DND-41 (cell line): Measurements from ENCODE around the gene PI16.

Source experiments
- ATAC-seq: fragments of 200-7000 bp; cut with Tn5 transposase; 3 replicates; pipeline ENCODE4 v1.9.1; 2021; ENCODE audit warnings: low read depth; ENCODE audit not compliant: insufficient read depth
- DNase-seq: peaks from one replicate; pipeline ENCODE4 v3.0.0-alpha.2; 2020
- H2AFZ ChIP-seq: 2 replicates; pipeline ENCODE4 v1.6.0; 2012; ENCODE audit warnings: low read depth, low read length
- H3K27ac ChIP-seq: 2 replicates; pipeline ENCODE4 v1.5.1; 2012; ENCODE audit warnings: low read length, inconsistent platforms
- H3K27me3 ChIP-seq: fragments of 200-600 bp; sonication (generic); 2 replicates; pipeline ENCODE4 v1.6.0; 2012; ENCODE audit warnings: low read length, mild to moderate bottlenecking, inconsistent platforms; ENCODE audit not compliant: insufficient read depth, poor library complexity
- H3K36me3 ChIP-seq: 2 replicates; pipeline ENCODE4 v1.5.1; 2012; ENCODE audit warnings: low read length, inconsistent platforms; ENCODE audit not compliant: insufficient read depth
- H3K4me1 ChIP-seq: 2 replicates; pipeline ENCODE4 v1.5.1; 2012; ENCODE audit warnings: mild to moderate bottlenecking, low read length; ENCODE audit not compliant: insufficient read depth
- H3K4me2 ChIP-seq: 2 replicates; pipeline ENCODE4 v1.6.0; 2012; ENCODE audit warnings: mild to moderate bottlenecking, moderate library complexity, low read length, inconsistent platforms; ENCODE audit not compliant: insufficient read depth
- H3K4me3 ChIP-seq, 2 experiments: fragments of 200-600 bp in 1 of 2; shearing (Covaris generic) in 1 of 2; 2 replicates each; pipeline ENCODE4 v1.5.1; 2012 to 2016; ENCODE audit warnings: inconsistent platforms in 2 of 2, low read length in 2 of 2, mild to moderate bottlenecking in 2 of 2, low read depth in 1 of 2, moderate library complexity in 1 of 2
- H3K79me2 ChIP-seq: 2 replicates; pipeline ENCODE4 v1.6.0; 2012; ENCODE audit warnings: low read length, inconsistent platforms; ENCODE audit not compliant: insufficient read depth
- H3K9ac ChIP-seq: 2 replicates; pipeline ENCODE4 v1.6.0; 2012; ENCODE audit warnings: low read depth, mild to moderate bottlenecking, inconsistent platforms, low read length, moderate library complexity
- H3K9me3 ChIP-seq: 2 replicates; pipeline ENCODE4 v1.5.1; 2012; ENCODE audit warnings: low read length, moderate library complexity, mild to moderate bottlenecking, inconsistent platforms; ENCODE audit not compliant: insufficient read depth, severe bottlenecking
- H4K20me1 ChIP-seq: 2 replicates; pipeline ENCODE4 v1.6.0; 2012; ENCODE audit warnings: low read length; ENCODE audit not compliant: insufficient read depth
- CTCF ChIP-seq: IDR thresholded peaks from 2 replicates; pipeline ENCODE4 v1.5.1; 2012; ENCODE audit warnings: borderline replicate concordance, low read length, moderate library complexity, mild to moderate bottlenecking; ENCODE audit not compliant: poor library complexity, severe bottlenecking; ENCODE audit errors: extremely low read depth
- EZH2 ChIP-seq: IDR thresholded peaks from 3 replicates; pipeline ENCODE4 v1.6.1; 2012; ENCODE audit warnings: borderline replicate concordance, low read depth, mild to moderate bottlenecking, moderate library complexity, low read length, inconsistent platforms; ENCODE audit not compliant: severe bottlenecking

PI16 gene

DNA sequence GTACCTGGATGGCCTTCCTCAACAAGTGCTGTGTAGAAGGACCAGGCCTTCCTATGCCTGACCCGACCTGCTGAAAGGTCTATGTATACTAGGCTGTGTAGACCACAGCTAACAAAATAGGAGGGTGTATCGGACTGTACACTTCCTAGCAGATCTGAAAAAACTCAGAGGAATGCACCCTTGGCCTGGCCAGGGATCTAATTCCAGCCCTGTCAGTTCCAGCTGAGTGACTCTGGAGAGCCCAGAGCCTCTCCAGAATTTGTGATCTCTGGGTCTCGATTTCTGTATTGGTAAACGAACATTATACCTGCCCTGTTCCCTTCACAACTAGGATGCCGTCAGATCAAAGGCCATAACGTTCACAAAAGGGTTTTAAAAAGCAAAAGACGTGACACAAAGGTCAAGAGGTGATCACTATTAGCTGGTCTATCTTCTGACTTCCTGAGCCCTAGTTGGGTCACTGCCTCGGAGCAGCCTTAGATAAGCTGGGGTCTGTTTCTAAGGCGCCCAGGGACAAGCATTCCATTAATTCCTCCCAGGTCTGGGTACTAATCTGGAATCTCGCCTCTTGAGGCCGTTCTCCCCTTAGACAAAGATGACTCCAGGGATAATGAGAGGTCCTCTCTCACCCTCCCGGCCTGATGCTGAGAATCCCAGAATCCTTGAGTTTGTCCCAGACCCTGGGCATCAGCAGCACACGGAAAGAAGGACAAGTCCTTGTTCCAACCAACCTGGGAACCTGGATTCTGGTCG lies 17.6 kb downstream of the PI16 start:
- peaks cover 40% of the 10 kb centered on the region for H4K20me1 ChIP-seq
- no peak overlapping the region for H3K4me3 ChIP-seq
- no peaks in the 10 kb centered on the region for H3K4me1 ChIP-seq
- no peak for DNase-seq
- no peaks in the 10 kb centered on the region for H3K9me3 ChIP-seq
- no peak overlapping the region for H2AFZ ChIP-seq
- no peaks in the 10 kb centered on the region for H3K27me3 ChIP-seq
- no peak overlapping the region for H3K9ac ChIP-seq
- TF ChIP-seq EZH2 = no peak
- no peak for TF ChIP-seq CTCF
- no peak overlapping the region for H3K27ac ChIP-seq
- no peak for ATAC-seq
- H3K79me2 ChIP-seq = peaks cover 8% of the 10 kb centered on the region
- H3K36me3 ChIP-seq = peaks cover 100% of the 10 kb centered on the region
- no peak overlapping the region for H3K4me2 ChIP-seq

- DNase-seq = no peak
- peaks cover 17% of the 10 kb centered on the region for H3K79me2 ChIP-seq
- no peaks in the 10 kb centered on the region for H3K4me1 ChIP-seq
- H3K27ac ChIP-seq = no peak overlapping the region
- TF ChIP-seq CTCF (no peak), EZH2 (no peak)
- H3K36me3 ChIP-seq = peaks cover 100% of the 10 kb centered on the region
- no peaks in the 10 kb centered on the region for H3K9me3 ChIP-seq
- H4K20me1 ChIP-seq = peaks cover 51% of the 10 kb centered on the region
- H3K27me3 ChIP-seq = no peaks in the 10 kb centered on the region
- H3K4me3 ChIP-seq = no peak overlapping the region
- no peak overlapping the region for H2AFZ ChIP-seq
- no peak overlapping the region for H3K4me2 ChIP-seq
- ATAC-seq = no peak
- no peak overlapping the region for H3K9ac ChIP-seq
Observed at GRCh38 chr6:36973190-36973589, 18.7 kb downstream of the PI16 start.

- TF ChIP-seq CTCF = no peak
- TF ChIP-seq EZH2 = no peak
- no peaks in the 10 kb centered on the region for H3K4me1 ChIP-seq
- H3K4me3 ChIP-seq = no peak overlapping the region
- peaks cover 21% of the 10 kb centered on the region for H3K79me2 ChIP-seq
- peaks cover 51% of the 10 kb centered on the region for H4K20me1 ChIP-seq
- H3K27ac ChIP-seq = no peak overlapping the region
- no peak overlapping the region for H2AFZ ChIP-seq
- no peak overlapping the region for H3K9ac ChIP-seq
- ATAC-seq = no peak
- H3K36me3 ChIP-seq = peaks cover 100% of the 10 kb centered on the region
- H3K9me3 ChIP-seq = no peaks in the 10 kb centered on the region
- no peak overlapping the region for H3K4me2 ChIP-seq
- no peaks in the 10 kb centered on the region for H3K27me3 ChIP-seq
- DNase-seq = no peak
Observed at GRCh38 chr6:36973647-36974046, 19.1 kb downstream of the PI16 start.
